Naive B cell (primary cell): ENCODE data around the gene FOXC1. TPM values are rescaled to one million over a fixed set of nuclear protein-coding genes. Genes with fewer than 3 reads are reported as not detected.

Experiments
- ATAC-seq, 2 donors: fragments of 150-1000 bp; cut with Tn5 transposase; 2 replicates each; pipeline ENCODE4 v1.10.0; 2021; ENCODE audit warnings: low read depth in 2 of 2, mild to moderate bottlenecking in 2 of 2, moderate library complexity in 2 of 2
- DNase-seq: peaks from one replicate; pipeline ENCODE4 v3.0.0; 2022
- H3K27ac Mint-ChIP-seq, 6 donors: one replicate each; pipeline ENCODE4 v1.8.0; 2020 to 2022; ENCODE audit warnings: mild to moderate bottlenecking in 6 of 6, mixed read lengths in 6 of 6, moderate library complexity in 5 of 6, inconsistent platforms in 2 of 6
- H3K27me3 Mint-ChIP-seq, 3 donors: one replicate each; pipeline ENCODE4 v1.8.0; 2021 to 2022; ENCODE audit warnings: mixed read lengths in 3 of 3, mild to moderate bottlenecking in 1 of 3
- H3K36me3 Mint-ChIP-seq, 2 donors: one replicate each; pipeline ENCODE4 v1.8.0; 2020 to 2022; ENCODE audit warnings: mixed read lengths in 2 of 2, inconsistent platforms in 1 of 2, mild to moderate bottlenecking in 1 of 2
- H3K4me1 Mint-ChIP-seq, 3 donors: one replicate each; pipeline ENCODE4 v1.8.0; 2020 to 2022; ENCODE audit warnings: mixed read lengths in 3 of 3, inconsistent platforms in 1 of 3, mild to moderate bottlenecking in 1 of 3, moderate library complexity in 1 of 3
- H3K4me3 Mint-ChIP-seq, 8 donors: one replicate each; pipeline ENCODE4 v1.8.0; 2020 to 2022; ENCODE audit warnings: mild to moderate bottlenecking in 8 of 8, mixed read lengths in 8 of 8, moderate library complexity in 8 of 8, inconsistent platforms in 2 of 8
- H3K9me3 Mint-ChIP-seq, 7 donors: one replicate each; pipeline ENCODE4 v1.8.0; 2020 to 2022; ENCODE audit warnings: mixed read lengths in 7 of 7, mild to moderate bottlenecking in 5 of 7, inconsistent platforms in 2 of 7, moderate library complexity in 1 of 7
- polyA plus RNA-seq, 6 donors: library from polyadenylated mRNA; unstranded; fragments of 300-500 nt; fragmentation: Illumina TruSeq; gene quantifications; one replicate each; pipeline ENCODE4 v1.2.3, GENCODE V29; 2021; ENCODE audit warnings: low read depth in 6 of 6

The FOXC1 gene
- polyA plus RNA-seq, 6 donors from 2014 or later, result 0.17 TPM; not detected in 5

- peaks cover 5 to 18% of the 10 kb centered on the region in 2 donors for H3K36me3 Mint-ChIP-seq
- ATAC-seq (no peak), DNase-seq (no peak)
- H3K27me3 Mint-ChIP-seq, result peaks cover 37 to 71% (median 67%) of the 10 kb centered on the region in 3 donors
- peak overlapping the region in 4 of 8 donors; percentile 25 to 53 (median 44) for H3K4me3 Mint-ChIP-seq
- H3K9me3 Mint-ChIP-seq, result peaks cover 0 to 5% (median 0%) of the 10 kb centered on the region in 7 donors
- H3K4me1 Mint-ChIP-seq, result peaks cover 4 to 6% (median 5%) of the 10 kb centered on the region in 3 donors
- H3K27ac Mint-ChIP-seq, result no peak overlapping the region
Measured at GRCh38 chr6:1619098-1619672, 9.5 kb downstream of the FOXC1 start.

GRCh38 chr6:1619673-1620503 lies 10.2 kb downstream of the FOXC1 start:
- ATAC-seq (peak; percentile 55 to 57), DNase-seq (no peak)
- Mint-ChIP-seq H3K4me1 (peaks cover 5 to 7% (median 5%) of the 10 kb centered on the region in 3 donors), H3K9me3 (peaks cover 0 to 5% (median 0%) of the 10 kb centered on the region in 7 donors), H3K27me3 (peaks cover 40 to 78% (median 68%) of the 10 kb centered on the region in 3 donors), H3K27ac (no peak overlapping the region), H3K36me3 (peaks cover 5 to 18% of the 10 kb centered on the region in 2 donors), H3K4me3 (peak overlapping the region in 6 of 8 donors; percentile 29 to 71 (median 52))

GRCh38 chr6:1620504-1621069 lies 10.9 kb downstream of the FOXC1 start:
- peak overlapping the region in 5 of 8 donors; percentile 6 to 78 (median 30) for H3K4me3 Mint-ChIP-seq
- H3K36me3 Mint-ChIP-seq, result peaks cover 5 to 18% of the 10 kb centered on the region in 2 donors
- peaks cover 0 to 5% (median 0%) of the 10 kb centered on the region in 7 donors for H3K9me3 Mint-ChIP-seq
- H3K4me1 Mint-ChIP-seq, result peaks cover 12 to 14% (median 12%) of the 10 kb centered on the region in 3 donors
- DNase-seq, result no peak
- no peak overlapping the region for H3K27ac Mint-ChIP-seq
- H3K27me3 Mint-ChIP-seq, result peaks cover 47 to 80% (median 72%) of the 10 kb centered on the region in 3 donors
- ATAC-seq, result no peak

GRCh38 chr6:1621070-1621701 lies 11.5 kb downstream of the FOXC1 start:
- Mint-ChIP-seq H3K36me3 (peaks cover 5 to 18% of the 10 kb centered on the region in 2 donors), H3K27ac (no peak overlapping the region), H3K27me3 (peaks cover 53 to 80% (median 72%) of the 10 kb centered on the region in 3 donors), H3K4me3 (peak overlapping the region in 4 of 8 donors; percentile 6 to 78 (median 30)), H3K9me3 (peaks cover 0 to 5% (median 0%) of the 10 kb centered on the region in 7 donors), H3K4me1 (peaks cover 15 to 18% (median 18%) of the 10 kb centered on the region in 3 donors)
- no peak for ATAC-seq
- no peak for DNase-seq

GRCh38 chr6:1622220-1622850 lies 12.6 kb downstream of the FOXC1 start:
- H3K4me1 Mint-ChIP-seq, result peaks cover 18 to 23% (median 23%) of the 10 kb centered on the region in 3 donors
- ATAC-seq (no peak), DNase-seq (no peak)
- H3K27ac Mint-ChIP-seq, result no peak overlapping the region
- H3K4me3 Mint-ChIP-seq, result peak overlapping the region in 1 of 8 donors; percentile 64
- H3K27me3 Mint-ChIP-seq, result peaks cover 55 to 79% (median 73%) of the 10 kb centered on the region in 3 donors
- peaks cover 0 to 3% (median 0%) of the 10 kb centered on the region in 7 donors for H3K9me3 Mint-ChIP-seq
- peaks cover 5 to 18% of the 10 kb centered on the region in 2 donors for H3K36me3 Mint-ChIP-seq

GRCh38 chr6:1622851-1623768 lies 13.4 kb downstream of the FOXC1 start:
- Mint-ChIP-seq H3K27ac (no peak overlapping the region), H3K9me3 (peaks cover 0 to 3% (median 0%) of the 10 kb centered on the region in 7 donors)
- ATAC-seq, result no peak

GRCh38 chr6:1623769-1624057 lies 14.0 kb downstream of the FOXC1 start:
- Mint-ChIP-seq H3K27me3 (peaks cover 55 to 78% (median 71%) of the 10 kb centered on the region in 3 donors), H3K27ac (no peak overlapping the region), H3K4me1 (peaks cover 14 to 23% (median 20%) of the 10 kb centered on the region in 3 donors), H3K9me3 (peaks cover 0 to 3% (median 0%) of the 10 kb centered on the region in 7 donors), H3K36me3 (peaks cover 5 to 10% of the 10 kb centered on the region in 2 donors), H3K4me3 (peak overlapping the region in 7 of 8 donors; percentile 2 to 77 (median 54))
- no peak for DNase-seq
- no peak for ATAC-seq

More at GRCh38 chr6:1622851-1623768, 13.4 kb downstream of the FOXC1 start:
- peaks cover 18 to 23% (median 23%) of the 10 kb centered on the region in 3 donors for H3K4me1 Mint-ChIP-seq
- DNase-seq, result no peak
- H3K4me3 Mint-ChIP-seq, result peak overlapping the region in 7 of 8 donors; percentile 25 to 77 (median 54)
- peaks cover 55 to 78% (median 71%) of the 10 kb centered on the region in 3 donors for H3K27me3 Mint-ChIP-seq
- H3K36me3 Mint-ChIP-seq, result peaks cover 5 to 16% of the 10 kb centered on the region in 2 donors

- peaks cover 8 to 14% of the 10 kb centered on the region in 2 donors for H3K36me3 Mint-ChIP-seq
- H3K9me3 Mint-ChIP-seq, result peaks cover 0 to 3% (median 0%) of the 10 kb centered on the region in 7 donors
- no peak overlapping the region for H3K27ac Mint-ChIP-seq
- peak overlapping the region in 7 of 8 donors; percentile 63 to 83 (median 72) for H3K4me3 Mint-ChIP-seq
- ATAC-seq (peak; percentile 36), DNase-seq (no peak)
- H3K27me3 Mint-ChIP-seq, result peaks cover 59 to 78% (median 77%) of the 10 kb centered on the region in 3 donors
- H3K4me1 Mint-ChIP-seq, result peaks cover 14 to 23% (median 20%) of the 10 kb centered on the region in 3 donors
Measured at GRCh38 chr6:1624058-1624850, 14.5 kb downstream of the FOXC1 start.

- Mint-ChIP-seq H3K4me1 (peaks cover 14 to 20% (median 17%) of the 10 kb centered on the region in 3 donors), H3K27me3 (peaks cover 67 to 79% (median 74%) of the 10 kb centered on the region in 3 donors), H3K36me3 (peaks cover 10 to 17% of the 10 kb centered on the region in 2 donors), H3K9me3 (peaks cover 0 to 3% (median 0%) of the 10 kb centered on the region in 7 donors), H3K27ac (peak overlapping the region in 1 of 6 donors; percentile 16), H3K4me3 (peak overlapping the region; percentile 75 to 94 (median 86))
- no peak for DNase-seq
- peak; percentile 39 to 44 for ATAC-seq
Measured at GRCh38 chr6:1624851-1625781, 15.4 kb downstream of the FOXC1 start.

- H3K4me1 Mint-ChIP-seq, result peaks cover 14 to 20% (median 17%) of the 10 kb centered on the region in 3 donors
- peak overlapping the region in 2 of 6 donors; percentile 31 to 38 for H3K27ac Mint-ChIP-seq
- ATAC-seq, result no peak
- DNase-seq, result no peak
- H3K36me3 Mint-ChIP-seq, result peaks cover 10 to 17% of the 10 kb centered on the region in 2 donors
- H3K27me3 Mint-ChIP-seq, result peaks cover 73 to 87% (median 81%) of the 10 kb centered on the region in 3 donors
- peak overlapping the region in 7 of 8 donors; percentile 71 to 94 (median 80) for H3K4me3 Mint-ChIP-seq
- peaks cover 0 to 3% (median 0%) of the 10 kb centered on the region in 7 donors for H3K9me3 Mint-ChIP-seq
Measured at GRCh38 chr6:1625794-1626435, 16.2 kb downstream of the FOXC1 start.
